NCI-H446 treated with DMSO at 0.1 percent for 48 hours (cell line): ENCODE results near the gene CRISP1.
A peak's percentile ranks its signal among the peaks of the same experiment; 100 is the strongest.
"Not testable (repeated sequence)": the region's sequence is repeated elsewhere in the genome, so short reads cannot be mapped to it uniquely, and the experiment has no call there.

Source experiments
- DNase-seq: peaks from one replicate; lab custom pipeline; 2025; lab: John Stamatoyannopoulos, UW

CRISP1 gene

DNA sequence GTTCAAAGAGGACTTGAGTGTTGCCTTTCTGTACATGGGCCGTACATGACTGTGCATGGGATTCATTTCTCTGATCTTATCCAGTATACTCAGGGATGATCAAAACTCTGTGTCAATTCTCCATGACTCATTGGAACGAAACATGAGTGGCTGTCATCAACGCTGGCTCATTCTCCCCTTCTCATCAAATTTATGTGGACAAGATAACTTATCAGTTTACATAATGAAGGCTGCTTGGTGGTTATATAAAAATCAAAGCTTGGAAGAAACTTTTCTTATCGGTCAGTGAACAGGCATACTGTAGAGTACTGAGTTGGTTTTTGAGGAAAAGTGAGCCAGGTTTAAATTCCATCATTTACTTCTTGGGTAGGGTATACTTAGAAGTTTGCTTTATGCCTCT is 24.9 kb downstream of the CRISP1 start:
- no peak for DNase-seq

DNA sequence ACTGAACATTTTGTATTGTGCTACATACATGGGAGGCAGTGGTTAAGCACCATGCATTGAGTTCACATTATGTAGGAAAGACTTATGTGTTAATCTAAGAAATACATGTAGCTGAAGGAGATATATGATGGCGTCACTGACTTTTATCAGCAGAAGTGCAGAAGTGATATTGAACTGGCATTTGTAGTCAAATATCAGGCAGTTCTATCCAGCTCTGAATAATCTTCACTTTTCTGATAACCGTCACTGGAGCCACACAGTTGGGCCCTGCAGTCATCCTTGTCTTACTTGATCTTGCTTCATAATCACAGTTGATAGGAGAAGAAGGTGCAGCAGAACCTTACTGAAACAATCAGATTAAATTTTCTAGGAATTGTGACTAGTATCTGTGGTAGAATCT is 26.4 kb downstream of the CRISP1 start:
- no peak for DNase-seq

DNA sequence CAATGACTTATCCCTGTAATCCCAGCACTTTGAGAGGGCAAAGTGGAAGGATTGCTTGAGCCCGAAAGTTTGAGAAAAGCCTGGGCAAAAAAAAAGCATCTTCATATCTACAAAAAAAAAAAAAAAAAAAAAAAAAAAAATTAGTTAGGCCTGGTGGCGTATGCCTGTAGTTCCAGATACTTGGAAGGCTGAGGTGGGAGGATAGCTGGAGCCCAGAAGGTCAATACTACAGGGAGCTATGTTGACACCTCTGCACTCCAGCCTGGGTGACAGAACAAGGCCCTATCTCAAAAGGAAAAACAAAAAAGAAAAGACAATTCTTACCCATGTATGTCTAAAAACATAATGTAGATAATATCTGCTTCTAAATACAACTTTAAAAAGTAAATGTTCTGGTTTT is 27.2 kb downstream of the CRISP1 start:
- DNase-seq = no peak

DNA sequence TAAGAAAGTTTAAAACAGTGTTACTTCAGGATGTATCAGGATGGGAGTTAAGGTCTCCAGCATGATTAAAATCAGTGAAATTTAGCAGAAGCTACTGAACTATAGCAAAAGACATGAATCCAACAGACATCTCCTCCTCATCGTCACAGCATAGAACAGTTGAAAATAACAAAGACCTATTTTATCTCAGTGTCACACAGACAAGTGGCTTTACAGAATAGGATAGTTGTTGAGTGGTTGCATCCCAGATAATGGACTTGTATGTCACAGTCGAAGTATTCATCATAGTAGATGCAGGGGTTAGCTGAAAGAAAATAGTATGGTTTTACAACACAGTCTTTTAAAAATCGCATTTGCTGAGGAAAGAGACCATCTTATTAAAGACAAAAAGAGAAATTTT is 31.2 kb downstream of the CRISP1 start:
- no peak for DNase-seq

DNA sequence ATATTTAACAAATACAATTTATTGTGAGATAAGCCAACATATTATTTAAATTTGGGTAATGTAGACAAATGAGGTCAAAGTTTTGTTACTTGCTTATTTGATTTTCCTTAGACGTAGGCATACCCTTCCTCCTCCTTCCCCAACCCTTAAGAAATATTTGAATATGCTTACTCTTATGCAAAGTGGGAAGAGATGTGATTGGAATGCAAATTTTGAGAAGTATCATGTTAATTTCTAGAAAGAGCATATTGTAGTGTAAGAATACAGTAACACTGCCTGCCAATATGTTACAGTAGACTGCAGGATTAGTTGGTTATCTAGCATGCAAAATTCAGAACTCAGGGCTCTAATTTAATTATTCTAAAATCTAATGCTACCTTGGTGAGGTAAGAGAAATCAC is 32.9 kb downstream of the CRISP1 start:
- no peak for DNase-seq

DNA sequence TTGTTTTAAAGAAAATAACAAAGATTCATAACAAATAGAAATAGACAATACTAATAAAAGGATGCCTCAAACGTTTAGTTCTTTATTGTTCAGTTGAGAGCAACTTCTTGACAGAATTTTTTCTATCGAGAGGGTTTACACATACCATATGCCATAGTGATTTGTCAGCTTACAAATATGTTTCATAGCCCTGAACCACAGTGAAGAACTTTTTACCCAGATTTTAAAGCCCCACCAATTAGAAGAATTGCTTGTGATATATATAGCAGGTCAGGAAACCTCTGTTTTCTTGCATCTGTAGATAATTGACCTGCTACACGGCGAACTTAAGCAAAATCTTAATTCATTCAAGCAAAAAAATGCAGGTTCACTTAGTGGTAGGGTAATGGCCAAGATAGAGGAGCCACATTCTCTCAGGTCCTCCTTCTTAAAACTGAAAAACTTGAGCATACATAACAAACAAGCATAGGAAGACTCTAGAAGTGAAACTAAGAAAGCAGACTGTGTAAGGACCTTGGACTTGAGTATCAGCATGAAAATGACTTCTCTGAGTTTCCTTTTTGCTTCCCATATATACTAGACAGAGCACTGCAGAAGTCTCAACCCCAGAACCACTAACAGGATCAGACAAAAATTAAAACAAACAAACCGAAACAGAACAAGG is 39.5 kb downstream of the CRISP1 start:
- DNase-seq = no peak

DNA sequence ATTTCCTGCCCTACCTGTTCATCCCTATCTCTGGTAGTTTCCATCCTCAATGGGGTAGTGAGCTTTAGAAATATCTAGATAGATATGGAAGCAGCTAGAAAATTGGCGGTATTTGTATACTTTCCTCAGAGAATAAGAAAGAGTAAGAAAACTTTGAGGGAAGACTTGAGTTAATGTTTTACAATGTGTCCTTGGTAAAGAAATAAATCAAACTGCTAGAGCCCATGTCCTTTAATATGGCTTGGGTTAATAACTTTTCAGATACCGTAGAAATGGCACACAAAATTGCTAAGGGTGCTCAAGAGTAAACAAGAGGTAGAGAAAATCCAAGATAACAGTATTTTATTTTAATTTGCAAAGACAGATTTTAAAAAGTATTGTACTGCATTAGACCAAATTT is 51.2 kb downstream of the CRISP1 start:
- no peak for DNase-seq

DNA sequence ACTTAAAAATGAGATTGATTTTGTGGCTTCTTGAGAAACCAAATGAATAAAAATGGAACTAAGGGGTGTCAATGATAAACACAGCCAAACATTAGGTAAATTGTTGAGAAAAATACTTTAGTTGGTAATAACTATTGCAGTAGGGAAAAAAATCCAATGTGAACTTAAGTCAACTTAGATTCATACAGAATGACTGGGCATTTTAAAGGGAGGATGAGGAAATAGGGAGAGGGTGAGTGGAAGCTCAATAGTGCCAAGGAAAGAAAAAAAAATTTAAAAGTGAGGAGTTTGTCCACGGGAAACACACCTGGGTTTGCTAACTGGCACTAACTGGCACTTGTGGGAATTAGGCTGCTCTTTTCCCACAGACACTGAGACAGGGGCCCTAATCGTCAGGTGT is 53.1 kb downstream of the CRISP1 start:
- no peak for DNase-seq

DNA sequence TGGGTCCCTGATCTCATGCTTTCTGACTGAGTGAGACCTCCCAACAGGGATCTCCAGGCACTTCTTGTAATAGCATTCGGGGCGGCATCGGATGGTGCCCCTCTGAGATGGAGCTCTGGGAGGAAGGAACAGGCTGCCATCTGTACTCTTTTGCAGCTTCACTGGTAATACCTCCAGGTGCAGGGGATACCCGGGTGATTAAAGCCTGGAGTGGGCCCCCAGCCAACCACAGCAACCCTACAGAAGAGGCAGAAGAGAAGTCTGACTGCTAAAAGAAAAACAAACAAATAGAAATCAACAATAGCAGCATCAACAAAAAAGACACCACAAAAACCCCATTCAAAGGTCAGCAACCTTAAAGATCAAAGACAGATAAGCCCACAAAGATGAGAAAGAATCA is 60.2 kb downstream of the CRISP1 start:
- no peak for DNase-seq

DNA sequence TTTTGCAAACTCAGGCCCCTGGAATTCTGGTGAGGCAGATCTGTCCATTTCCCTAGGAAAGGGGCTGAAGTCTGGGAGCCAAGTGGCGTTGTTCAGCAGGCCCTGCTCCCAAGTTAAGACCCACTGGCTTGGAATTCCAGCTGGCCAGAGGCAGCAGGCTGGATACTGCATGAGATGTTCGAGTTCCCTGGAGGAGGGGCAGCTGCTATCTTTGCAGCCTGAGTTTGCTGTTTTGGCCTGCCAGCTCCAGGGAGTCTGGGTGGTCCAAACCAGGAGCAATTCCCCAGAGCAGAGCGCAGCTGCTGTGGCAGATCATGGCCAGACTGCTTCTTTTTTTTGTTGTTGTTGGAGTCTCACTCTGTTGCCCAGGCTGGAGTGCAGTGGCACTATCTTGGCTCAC is 61.1 kb downstream of the CRISP1 start:
- no peak for DNase-seq

DNA sequence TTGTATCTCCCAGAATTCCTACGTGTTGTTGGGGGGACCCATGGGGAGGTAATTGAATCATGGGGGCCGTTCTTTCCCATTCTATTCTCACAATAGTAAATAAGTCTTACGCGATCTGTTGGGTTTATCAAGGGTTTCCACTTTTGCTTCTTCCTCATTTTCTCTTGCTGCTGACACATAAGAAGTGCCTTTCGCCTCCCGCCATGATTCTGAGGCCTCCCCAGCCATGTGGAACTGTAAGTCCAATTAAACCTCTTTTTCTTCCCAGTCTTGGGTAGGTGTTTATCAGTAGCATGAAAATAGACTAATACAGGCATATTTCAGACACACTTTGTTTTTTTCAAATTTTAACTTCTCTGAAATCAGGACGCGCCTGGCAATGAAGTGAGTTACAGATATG is 64.8 kb downstream of the CRISP1 start:
- no peak for DNase-seq

DNA sequence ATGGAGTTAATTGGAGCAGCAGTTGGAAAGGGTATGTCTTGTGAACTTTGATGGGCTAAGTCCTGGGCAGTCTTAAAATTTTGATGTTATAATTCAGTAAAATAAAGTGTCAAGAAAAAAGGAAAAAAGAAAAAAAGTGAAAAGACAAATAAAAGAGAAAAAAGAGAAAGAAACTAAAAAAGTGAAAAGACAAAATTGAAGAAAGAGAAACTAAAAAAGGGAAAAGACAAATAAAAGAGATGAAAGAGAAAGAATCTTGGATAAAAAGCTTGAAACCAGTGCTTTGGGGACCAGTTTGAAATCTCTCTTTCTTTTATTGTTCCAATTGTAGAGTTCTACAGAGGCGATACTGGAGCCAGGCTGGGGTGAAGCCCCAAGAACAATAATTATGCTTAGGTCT is 67.2 kb downstream of the CRISP1 start:
- DNase-seq = no peak

DNA sequence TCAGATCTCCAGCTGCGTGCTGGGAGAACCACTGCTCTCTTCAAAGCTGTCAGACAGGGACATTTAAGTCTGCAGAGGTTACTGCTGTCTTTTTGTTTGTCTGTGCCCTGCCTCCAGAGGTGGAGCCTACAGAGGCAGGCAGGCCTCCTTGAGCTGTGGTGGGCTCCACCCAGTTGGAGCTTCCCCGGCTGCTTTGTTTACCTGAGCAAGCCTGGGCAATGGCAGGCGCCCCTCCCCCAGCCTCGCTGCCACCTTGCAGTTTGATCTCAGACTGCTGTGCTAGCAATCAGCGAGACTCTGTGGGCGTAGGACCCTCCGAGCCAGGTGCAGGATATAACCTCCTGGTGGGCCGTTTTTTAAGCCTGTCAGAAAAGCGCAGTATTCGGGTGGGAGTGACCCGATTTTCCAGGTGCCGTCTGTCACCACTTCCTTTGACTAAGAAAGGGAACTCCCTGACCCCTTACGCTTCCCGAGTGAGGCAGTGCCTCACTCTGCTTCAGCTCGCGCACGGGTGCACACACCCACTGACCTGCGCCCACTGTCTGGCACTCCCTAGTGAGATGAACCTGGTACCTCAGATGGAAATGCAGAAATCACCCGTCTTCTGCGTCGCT is 69.4 kb downstream of the CRISP1 start:
- not testable (repeated sequence) for DNase-seq

DNA sequence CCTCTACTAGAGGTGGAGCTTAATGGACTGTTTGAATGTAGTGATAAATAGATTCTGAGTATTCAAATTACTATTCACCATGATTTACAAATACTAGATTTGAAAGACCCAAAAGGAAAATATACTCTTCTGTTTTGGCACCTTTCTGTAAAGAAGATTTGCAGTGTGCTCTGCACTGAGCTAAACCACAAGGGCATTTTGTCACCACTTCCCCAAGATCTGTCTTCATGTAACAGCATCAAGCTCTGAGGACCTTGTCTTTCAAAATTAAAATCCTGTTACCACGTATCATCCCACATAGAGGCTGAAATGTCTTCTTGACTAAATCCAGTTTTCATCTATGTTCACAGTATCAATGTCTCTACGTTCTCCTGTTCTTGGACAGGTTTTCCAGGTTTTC is 76.0 kb downstream of the CRISP1 start:
- no peak for DNase-seq

DNA sequence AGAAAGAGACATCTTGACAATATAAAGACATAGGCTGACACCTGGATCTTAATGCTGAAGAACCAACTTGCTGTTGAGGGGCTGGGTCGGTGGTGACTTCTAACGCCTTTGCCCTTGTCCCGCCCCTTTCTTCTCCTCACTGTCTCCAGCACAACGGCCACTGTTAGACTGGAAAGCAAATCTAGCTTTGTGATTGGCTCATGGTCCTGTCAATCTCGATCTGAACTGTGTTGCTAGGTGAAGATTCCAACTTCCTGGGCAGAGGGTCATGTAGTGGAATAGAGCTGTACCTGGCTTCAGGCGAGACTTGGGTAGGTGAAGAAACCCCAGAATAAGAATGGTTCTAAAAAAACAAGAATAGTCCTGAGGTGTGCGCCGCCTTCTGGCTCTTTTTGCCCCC is 79.2 kb downstream of the CRISP1 start, which contains the start of gene PGK2:
PGK2 (minus strand) TSS at position 110 of the 400 bp plus-strand sequence; CDS start at position 12, 98 bp downstream.
- peak; percentile 4 for DNase-seq

DNA sequence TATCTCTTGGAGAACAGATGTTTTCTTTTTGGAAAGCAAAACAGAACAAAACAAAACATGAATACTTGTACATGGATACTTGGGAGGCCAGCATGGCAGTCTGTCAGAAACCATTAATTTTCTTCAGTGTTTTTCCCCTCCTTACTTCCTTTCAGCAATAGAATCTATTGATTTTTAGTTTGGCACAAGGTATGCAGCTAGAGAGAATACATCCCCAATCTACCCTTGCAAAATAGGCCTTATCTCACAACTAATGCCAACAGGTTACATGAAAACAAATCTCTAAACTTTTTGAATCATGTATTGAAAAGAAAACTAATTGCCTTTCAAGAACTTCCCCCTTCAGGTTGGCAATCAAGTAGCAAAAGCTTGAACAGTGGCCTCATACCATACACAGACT is 82.1 kb downstream of the CRISP1 start:
- no peak for DNase-seq
